ENCODE data around the gene PRR12. TPM values are rescaled to one million over a fixed set of nuclear protein-coding genes. Genes with fewer than 3 reads are reported as not detected.

Gene PRR12
- total RNA-seq, 1 donor from 2014 or later: 58.5 TPM

- Mint-ChIP-seq H3K27me3 (ENCODE audit: low read depth) (no peaks in the 10 kb centered on the region), H3K36me3 (peaks cover 22% of the 10 kb centered on the region)
- TF ChIP-seq, protein P1, sequence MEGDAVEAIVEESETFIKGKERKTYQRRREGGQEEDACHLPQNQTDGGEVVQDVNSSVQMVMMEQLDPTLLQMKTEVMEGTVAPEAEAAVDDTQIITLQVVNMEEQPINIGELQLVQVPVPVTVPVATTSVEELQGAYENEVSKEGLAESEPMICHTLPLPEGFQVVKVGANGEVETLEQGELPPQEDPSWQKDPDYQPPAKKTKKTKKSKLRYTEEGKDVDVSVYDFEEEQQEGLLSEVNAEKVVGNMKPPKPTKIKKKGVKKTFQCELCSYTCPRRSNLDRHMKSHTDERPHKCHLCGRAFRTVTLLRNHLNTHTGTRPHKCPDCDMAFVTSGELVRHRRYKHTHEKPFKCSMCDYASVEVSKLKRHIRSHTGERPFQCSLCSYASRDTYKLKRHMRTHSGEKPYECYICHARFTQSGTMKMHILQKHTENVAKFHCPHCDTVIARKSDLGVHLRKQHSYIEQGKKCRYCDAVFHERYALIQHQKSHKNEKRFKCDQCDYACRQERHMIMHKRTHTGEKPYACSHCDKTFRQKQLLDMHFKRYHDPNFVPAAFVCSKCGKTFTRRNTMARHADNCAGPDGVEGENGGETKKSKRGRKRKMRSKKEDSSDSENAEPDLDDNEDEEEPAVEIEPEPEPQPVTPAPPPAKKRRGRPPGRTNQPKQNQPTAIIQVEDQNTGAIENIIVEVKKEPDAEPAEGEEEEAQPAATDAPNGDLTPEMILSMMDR (IDR thresholded peaks at IDR 0.05; ENCODE audit: unreplicated experiment): no peak
These were observed 60.2 kb downstream of the PRR12 start for GRCh38 chr19:49651029-49651819.

DNA sequence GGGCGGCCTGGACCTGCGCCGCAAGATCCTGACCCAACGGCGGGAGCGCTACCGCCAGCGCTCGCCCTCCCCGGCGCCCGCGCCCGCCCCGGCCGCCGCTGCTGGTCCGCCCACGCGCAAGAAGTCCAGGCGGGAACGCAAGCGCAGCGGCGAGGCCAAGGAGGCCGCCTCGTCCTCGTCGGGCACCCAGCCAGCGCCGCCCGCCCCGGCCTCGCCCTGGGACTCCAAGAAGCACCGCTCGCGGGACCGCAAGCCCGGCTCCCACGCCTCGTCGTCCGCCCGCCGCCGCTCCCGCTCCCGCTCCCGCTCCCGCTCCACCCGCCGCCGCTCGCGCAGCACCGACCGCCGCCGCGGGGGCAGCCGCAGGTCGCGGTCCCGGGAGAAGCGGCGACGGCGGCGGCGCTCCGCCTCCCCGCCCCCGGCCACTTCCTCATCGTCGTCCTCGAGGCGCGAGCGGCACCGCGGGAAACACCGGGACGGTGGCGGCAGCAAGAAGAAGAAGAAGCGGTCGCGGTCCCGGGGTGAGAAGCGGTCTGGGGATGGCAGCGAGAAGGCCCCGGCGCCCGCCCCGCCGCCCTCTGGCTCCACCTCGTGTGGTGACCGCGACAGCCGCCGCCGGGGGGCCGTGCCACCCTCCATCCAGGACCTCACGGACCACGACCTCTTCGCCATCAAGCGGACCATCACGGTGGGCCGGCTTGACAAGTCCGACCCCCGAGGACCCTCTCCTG, 61.0 kb downstream of the PRR12 start:
- no peaks in the 10 kb centered on the region for H3K9me3 Mint-ChIP-seq
- TF ChIP-seq, protein P1 (IDR thresholded peaks at IDR 0.05; ENCODE audit: unreplicated experiment): no peak
- no peak for DNase-seq (ENCODE audit: low spot score in 2 of 2, unreplicated experiment in 2 of 2)
- H3K27me3 Mint-ChIP-seq (ENCODE audit: low read depth): no peaks in the 10 kb centered on the region
- H3K4me3 Mint-ChIP-seq: no peak overlapping the region
- H3K36me3 Mint-ChIP-seq: peaks cover 25% of the 10 kb centered on the region
- no peak overlapping the region for H3K27ac Mint-ChIP-seq
- H3K4me1 Mint-ChIP-seq: no peaks in the 10 kb centered on the region

More at GRCh38 chr19:49651029-49651819, 60.2 kb downstream of the PRR12 start:
- Mint-ChIP-seq H3K27ac (no peak overlapping the region), H3K9me3 (no peaks in the 10 kb centered on the region), H3K4me3 (no peak overlapping the region), H3K4me1 (no peaks in the 10 kb centered on the region)
- DNase-seq (ENCODE audit: low spot score in 2 of 2, unreplicated experiment in 2 of 2): no peak

DNA sequence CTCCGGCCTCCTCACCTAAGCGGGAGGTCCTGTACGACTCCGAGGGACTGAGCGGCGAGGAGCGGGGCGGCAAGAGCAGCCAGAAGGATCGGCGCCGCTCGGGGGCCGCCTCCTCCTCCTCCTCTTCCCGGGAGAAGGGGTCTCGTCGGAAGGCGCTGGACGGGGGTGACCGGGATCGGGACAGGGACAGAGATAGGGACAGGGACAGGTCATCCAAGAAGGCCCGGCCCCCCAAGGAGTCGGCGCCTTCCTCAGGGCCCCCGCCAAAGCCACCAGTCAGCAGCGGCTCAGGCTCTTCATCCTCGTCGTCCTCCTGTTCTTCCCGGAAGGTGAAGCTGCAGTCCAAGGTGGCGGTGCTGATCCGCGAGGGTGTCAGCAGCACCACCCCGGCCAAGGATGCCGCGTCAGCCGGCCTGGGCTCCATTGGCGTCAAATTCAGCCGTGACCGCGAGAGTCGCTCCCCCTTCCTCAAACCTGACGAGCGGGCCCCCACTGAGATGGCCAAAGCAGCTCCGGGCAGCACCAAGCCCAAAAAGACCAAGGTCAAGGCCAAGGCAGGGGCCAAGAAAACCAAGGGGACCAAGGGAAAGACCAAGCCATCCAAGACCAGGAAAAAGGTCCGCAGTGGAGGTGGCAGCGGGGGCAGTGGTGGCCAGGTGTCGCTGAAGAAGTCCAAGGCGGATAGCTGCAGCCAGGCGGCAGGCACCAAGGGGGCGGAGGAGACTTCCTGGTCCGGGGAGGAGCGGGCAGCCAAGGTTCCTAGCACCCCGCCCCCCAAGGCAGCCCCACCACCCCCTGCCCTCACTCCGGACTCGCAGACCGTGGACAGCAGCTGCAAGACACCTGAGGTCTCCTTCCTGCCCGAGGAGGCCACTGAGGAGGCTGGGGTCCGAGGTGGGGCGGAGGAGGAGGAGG, 61.8 kb downstream of the PRR12 start:
- no peaks in the 10 kb centered on the region for H3K27me3 Mint-ChIP-seq (ENCODE audit: low read depth)
- H3K36me3 Mint-ChIP-seq: peaks cover 24% of the 10 kb centered on the region
- DNase-seq (ENCODE audit: low spot score in 2 of 2, unreplicated experiment in 2 of 2): no peak
- no peaks in the 10 kb centered on the region for H3K9me3 Mint-ChIP-seq
- no peaks in the 10 kb centered on the region for H3K4me1 Mint-ChIP-seq
- no peak overlapping the region for H3K27ac Mint-ChIP-seq
- H3K4me3 Mint-ChIP-seq: no peak overlapping the region
- TF ChIP-seq, protein P1 (IDR thresholded peaks at IDR 0.05; ENCODE audit: unreplicated experiment): no peak

- H3K9me3 Mint-ChIP-seq: no peaks in the 10 kb centered on the region
- TF ChIP-seq, protein P1 (IDR thresholded peaks at IDR 0.05; ENCODE audit: unreplicated experiment): no peak
- no peak overlapping the region for H3K27ac Mint-ChIP-seq
- H3K27me3 Mint-ChIP-seq (ENCODE audit: low read depth): no peaks in the 10 kb centered on the region
- H3K36me3 Mint-ChIP-seq: peaks cover 24% of the 10 kb centered on the region
- no peak for DNase-seq (ENCODE audit: low spot score in 2 of 2, unreplicated experiment in 2 of 2)
- no peak overlapping the region for H3K4me3 Mint-ChIP-seq
- H3K4me1 Mint-ChIP-seq: no peaks in the 10 kb centered on the region
These were observed 62.5 kb downstream of the PRR12 start for GRCh38 chr19:49653466-49653806.

- Mint-ChIP-seq H3K27me3 (ENCODE audit: low read depth) (no peaks in the 10 kb centered on the region), H3K4me1 (no peaks in the 10 kb centered on the region), H3K4me3 (no peak overlapping the region), H3K27ac (no peak overlapping the region), H3K9me3 (no peaks in the 10 kb centered on the region), H3K36me3 (peaks cover 29% of the 10 kb centered on the region)
- TF ChIP-seq, protein P1 (IDR thresholded peaks at IDR 0.05; ENCODE audit: unreplicated experiment): no peak
- no peak for DNase-seq (ENCODE audit: low spot score in 2 of 2, unreplicated experiment in 2 of 2)
These were observed 63.6 kb downstream of the PRR12 start for GRCh38 chr19:49654581-49654980.

Measured in mesothelial cell of epicardium (in vitro differentiated cells).